Measurements from ENCODE around the gene TAF1D. TPM values are rescaled to one million over a fixed set of nuclear protein-coding genes. Genes with fewer than 3 reads are reported as not detected.

Gene TAF1D
- total and polyA plus RNA-seq, 2 donors, result 198 to 227 TPM

DNA sequence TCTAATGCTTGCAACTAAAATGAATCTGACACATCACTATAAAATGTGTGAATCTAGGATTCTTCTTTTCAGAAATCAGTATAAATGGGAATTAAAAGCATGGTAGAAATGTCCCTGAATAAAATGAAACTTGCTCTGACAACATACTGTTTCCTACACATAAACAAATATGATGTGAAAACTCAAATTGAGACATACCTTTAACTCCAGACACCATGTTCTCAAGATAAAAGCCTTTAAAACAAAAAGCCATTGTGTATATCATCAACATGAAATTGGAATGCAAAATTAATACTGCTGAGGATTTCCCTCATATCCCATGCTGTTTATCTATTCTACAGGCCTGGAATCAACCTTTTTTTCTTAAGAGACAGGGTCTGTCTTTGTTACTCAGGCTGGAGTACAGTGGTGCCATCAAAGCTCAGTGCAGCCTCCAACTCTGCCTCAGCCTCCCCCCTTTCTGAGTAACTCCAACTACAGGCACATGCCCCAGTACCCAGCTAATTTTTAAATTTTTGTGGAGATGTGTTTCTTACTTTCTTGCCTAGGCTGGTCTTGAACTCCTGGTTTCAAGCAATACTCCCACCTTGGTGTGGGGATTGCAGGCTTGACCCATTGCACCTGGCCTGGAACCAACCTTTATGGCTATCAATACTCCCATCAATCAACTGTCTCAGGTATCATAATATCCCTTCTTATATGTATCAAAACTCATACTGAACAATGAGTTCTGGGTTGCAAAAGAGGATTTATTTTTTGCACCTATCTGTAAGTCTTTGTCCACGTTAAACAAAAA lies 6.7 kb downstream of the TAF1D start:
- Histone ChIP-seq H3K9me3 (ENCODE audit: control insufficient read depth in 2 of 2, insufficient read depth in 1 of 2, low read length in 1 of 2) (no peaks in the 10 kb centered on the region), H3K4me3 (ENCODE audit: low read length in 2 of 2) (no peak overlapping the region), H3K4me1 (ENCODE audit: control insufficient read depth in 2 of 2, insufficient read depth in 2 of 2, low read length in 2 of 2) (peaks cover 3% of the 10 kb centered on the region in 2 donors), H3K36me3 (ENCODE audit: control insufficient read depth in 2 of 2, insufficient read depth in 2 of 2, low read length in 1 of 2) (peaks cover 17 to 92% of the 10 kb centered on the region in 2 donors), H3K27me3 (ENCODE audit: control insufficient read depth in 2 of 2, insufficient read depth in 1 of 2, low read length in 1 of 2) (no peaks in the 10 kb centered on the region), H3K27ac (ENCODE audit: low read depth in 1 of 2, low read length in 1 of 2) (no peak overlapping the region)
- DNase-seq (ENCODE audit: low read depth in 6 of 9, low spot score in 9 of 9), result no peak
- 97% methylated on average over 1 of the region's 1 CpG for WGBS

- Histone ChIP-seq H3K36me3 (ENCODE audit: control insufficient read depth in 2 of 2, insufficient read depth in 2 of 2, low read length in 1 of 2) (peaks cover 24 to 97% of the 10 kb centered on the region in 2 donors), H3K27ac (ENCODE audit: low read depth in 1 of 2, low read length in 1 of 2) (no peak overlapping the region)
- 51% methylated on average over 6 of the region's 6 CpGs for WGBS
Measured at GRCh38 chr11:93733474-93733873, 7.8 kb downstream of the TAF1D start.

GRCh38 chr11:93732237-93732892 lies 8.9 kb downstream of the TAF1D start:
- 94% methylated on average over 4 of the region's 4 CpGs for WGBS
- DNase-seq (ENCODE audit: low read depth in 6 of 9, low spot score in 9 of 9), result no peak
- H3K27me3 ChIP-seq (ENCODE audit: control insufficient read depth in 2 of 2, insufficient read depth in 1 of 2, low read length in 1 of 2), result no peaks in the 10 kb centered on the region
- H3K27ac ChIP-seq (ENCODE audit: low read depth in 1 of 2, low read length in 1 of 2), result no peak overlapping the region
- H3K4me3 ChIP-seq (ENCODE audit: low read length in 2 of 2), result no peak overlapping the region
- H3K36me3 ChIP-seq (ENCODE audit: control insufficient read depth in 2 of 2, insufficient read depth in 2 of 2, low read length in 1 of 2), result peaks cover 33 to 97% of the 10 kb centered on the region in 2 donors
- H3K9me3 ChIP-seq (ENCODE audit: control insufficient read depth in 2 of 2, insufficient read depth in 1 of 2, low read length in 1 of 2), result no peaks in the 10 kb centered on the region
- H3K4me1 ChIP-seq (ENCODE audit: control insufficient read depth in 2 of 2, insufficient read depth in 2 of 2, low read length in 2 of 2), result no peaks in the 10 kb centered on the region

More at GRCh38 chr11:93733474-93733873, 7.8 kb downstream of the TAF1D start:
- Histone ChIP-seq H3K9me3 (ENCODE audit: control insufficient read depth in 2 of 2, insufficient read depth in 1 of 2, low read length in 1 of 2) (no peaks in the 10 kb centered on the region), H3K4me3 (ENCODE audit: low read length in 2 of 2) (no peak overlapping the region), H3K27me3 (ENCODE audit: control insufficient read depth in 2 of 2, insufficient read depth in 1 of 2, low read length in 1 of 2) (no peaks in the 10 kb centered on the region), H3K4me1 (ENCODE audit: control insufficient read depth in 2 of 2, insufficient read depth in 2 of 2, low read length in 2 of 2) (peaks cover 0 to under 1% of the 10 kb centered on the region in 2 donors)
- DNase-seq (ENCODE audit: low read depth in 6 of 9, low spot score in 9 of 9), result no peak

DNA sequence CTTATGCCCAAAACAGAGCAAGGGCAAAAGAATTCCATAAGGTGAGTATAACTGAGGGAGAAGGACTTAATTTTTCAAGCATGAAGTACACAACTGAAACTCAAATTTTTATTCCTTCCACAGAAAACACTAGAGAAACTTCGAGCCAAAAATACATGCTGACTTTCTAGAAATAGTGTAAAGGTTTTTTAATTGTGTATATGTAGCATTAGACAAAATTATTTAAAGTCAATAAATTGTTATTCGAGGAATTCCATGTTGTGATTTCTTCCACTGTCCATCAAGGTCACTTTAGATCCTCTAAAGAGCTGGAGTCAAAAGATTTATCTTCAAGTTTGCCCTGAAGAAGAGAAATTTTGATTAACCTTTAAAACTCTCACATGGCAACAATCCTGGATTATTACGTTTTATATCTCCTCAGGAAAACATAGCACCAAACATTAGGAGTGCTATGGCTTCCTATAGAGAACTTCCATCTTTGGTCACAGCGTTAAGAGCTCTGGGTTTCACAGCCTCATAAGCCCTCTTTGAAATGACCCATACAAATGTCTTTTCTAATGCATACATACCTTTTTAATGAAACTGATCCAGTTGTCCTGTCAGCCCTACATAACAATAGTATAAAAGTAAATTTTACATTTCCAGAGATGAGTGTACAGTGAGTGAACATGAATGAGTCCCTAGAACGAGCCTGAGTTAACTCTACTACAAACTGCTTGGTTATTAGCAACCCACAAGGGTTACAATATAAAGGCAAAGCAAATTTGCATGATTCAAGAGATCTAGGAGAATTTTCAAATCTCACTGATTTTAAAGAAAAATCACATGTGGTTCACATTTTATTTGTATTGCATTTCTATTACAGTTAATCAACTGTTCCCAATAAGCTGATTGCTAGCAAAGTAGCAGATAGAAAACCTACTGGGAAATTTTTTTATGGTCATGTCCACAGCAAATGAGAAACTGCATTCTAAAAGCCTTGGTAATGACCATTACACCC lies 10.9 kb downstream of the TAF1D start:
- Histone ChIP-seq H3K4me1 (ENCODE audit: control insufficient read depth in 2 of 2, insufficient read depth in 2 of 2, low read length in 2 of 2) (no peaks in the 10 kb centered on the region), H3K36me3 (ENCODE audit: control insufficient read depth in 2 of 2, insufficient read depth in 2 of 2, low read length in 1 of 2) (peaks cover 32 to 90% of the 10 kb centered on the region in 2 donors), H3K9me3 (ENCODE audit: control insufficient read depth in 2 of 2, insufficient read depth in 1 of 2, low read length in 1 of 2) (no peaks in the 10 kb centered on the region), H3K27ac (ENCODE audit: low read depth in 1 of 2, low read length in 1 of 2) (no peak overlapping the region), H3K27me3 (ENCODE audit: control insufficient read depth in 2 of 2, insufficient read depth in 1 of 2, low read length in 1 of 2) (no peaks in the 10 kb centered on the region), H3K4me3 (ENCODE audit: low read length in 2 of 2) (no peak overlapping the region)
- DNase-seq (ENCODE audit: low read depth in 6 of 9, low spot score in 9 of 9), result no peak
- 97% methylated on average over 5 of the region's 5 CpGs for WGBS

GRCh38 chr11:93729129-93729616 lies 12.1 kb downstream of the TAF1D start:
- no peak overlapping the region for H3K27ac ChIP-seq (ENCODE audit: low read depth in 1 of 2, low read length in 1 of 2)
- no peaks in the 10 kb centered on the region for H3K27me3 ChIP-seq (ENCODE audit: control insufficient read depth in 2 of 2, insufficient read depth in 1 of 2, low read length in 1 of 2)
- H3K4me1 ChIP-seq (ENCODE audit: control insufficient read depth in 2 of 2, insufficient read depth in 2 of 2, low read length in 2 of 2), result no peaks in the 10 kb centered on the region
- over 99% methylated on average over 5 of the region's 5 CpGs for WGBS
- H3K9me3 ChIP-seq (ENCODE audit: control insufficient read depth in 2 of 2, insufficient read depth in 1 of 2, low read length in 1 of 2), result no peaks in the 10 kb centered on the region
- DNase-seq (ENCODE audit: low read depth in 6 of 9, low spot score in 9 of 9), result no peak
- peaks cover 23 to 89% of the 10 kb centered on the region in 2 donors for H3K36me3 ChIP-seq (ENCODE audit: control insufficient read depth in 2 of 2, insufficient read depth in 2 of 2, low read length in 1 of 2)
- no peak overlapping the region for H3K4me3 ChIP-seq (ENCODE audit: low read length in 2 of 2)

- Histone ChIP-seq H3K4me1 (ENCODE audit: control insufficient read depth in 2 of 2, insufficient read depth in 2 of 2, low read length in 2 of 2) (no peaks in the 10 kb centered on the region), H3K36me3 (ENCODE audit: control insufficient read depth in 2 of 2, insufficient read depth in 2 of 2, low read length in 1 of 2) (peaks cover 23 to 88% of the 10 kb centered on the region in 2 donors), H3K27ac (ENCODE audit: low read depth in 1 of 2, low read length in 1 of 2) (no peak overlapping the region), H3K4me3 (ENCODE audit: low read length in 2 of 2) (no peak overlapping the region), H3K27me3 (ENCODE audit: control insufficient read depth in 2 of 2, insufficient read depth in 1 of 2, low read length in 1 of 2) (no peaks in the 10 kb centered on the region), H3K9me3 (ENCODE audit: control insufficient read depth in 2 of 2, insufficient read depth in 1 of 2, low read length in 1 of 2) (no peaks in the 10 kb centered on the region)
- WGBS, result 97% methylated on average over 2 of the region's 2 CpGs
- DNase-seq (ENCODE audit: low read depth in 6 of 9, low spot score in 9 of 9), result no peak
Measured at GRCh38 chr11:93728792-93729128, 12.5 kb downstream of the TAF1D start.

- Histone ChIP-seq H3K27me3 (ENCODE audit: control insufficient read depth in 2 of 2, insufficient read depth in 1 of 2, low read length in 1 of 2) (no peaks in the 10 kb centered on the region), H3K36me3 (ENCODE audit: control insufficient read depth in 2 of 2, insufficient read depth in 2 of 2, low read length in 1 of 2) (peaks cover 20 to 88% of the 10 kb centered on the region in 2 donors), H3K27ac (ENCODE audit: low read depth in 1 of 2, low read length in 1 of 2) (no peak overlapping the region), H3K9me3 (ENCODE audit: control insufficient read depth in 2 of 2, insufficient read depth in 1 of 2, low read length in 1 of 2) (no peaks in the 10 kb centered on the region), H3K4me3 (ENCODE audit: low read length in 2 of 2) (no peak overlapping the region), H3K4me1 (ENCODE audit: control insufficient read depth in 2 of 2, insufficient read depth in 2 of 2, low read length in 2 of 2) (no peaks in the 10 kb centered on the region)
- WGBS, result 66% methylated on average over 4 of the region's 4 CpGs
- DNase-seq (ENCODE audit: low read depth in 6 of 9, low spot score in 9 of 9), result no peak
Measured at GRCh38 chr11:93727985-93728791, 13.1 kb downstream of the TAF1D start.

DNA sequence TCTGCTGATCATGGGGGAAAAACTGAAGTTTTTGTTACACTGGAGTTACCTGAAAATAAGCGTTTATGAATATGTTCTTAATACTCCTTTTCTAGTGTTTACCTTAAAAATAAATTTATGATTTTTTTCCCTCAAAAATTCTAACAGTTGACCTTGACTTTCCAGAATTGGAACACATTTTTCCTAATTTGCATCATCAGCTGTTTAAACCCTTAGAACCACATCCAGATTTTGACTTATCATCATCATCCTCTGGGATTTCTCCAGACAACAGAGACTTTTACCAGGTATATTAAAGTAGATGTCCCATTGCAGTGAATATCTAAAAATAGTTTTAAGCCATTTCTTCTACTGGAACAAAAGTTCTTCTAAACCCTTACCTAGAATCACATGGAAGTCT lies 17.2 kb downstream of the TAF1D start:
- no peaks in the 10 kb centered on the region for H3K4me1 ChIP-seq (ENCODE audit: control insufficient read depth in 2 of 2, insufficient read depth in 2 of 2, low read length in 2 of 2)
- H3K36me3 ChIP-seq (ENCODE audit: control insufficient read depth in 2 of 2, insufficient read depth in 2 of 2, low read length in 1 of 2), result peaks cover 17 to 66% of the 10 kb centered on the region in 2 donors
- DNase-seq (ENCODE audit: low read depth in 6 of 9, low spot score in 9 of 9), result no peak

More for the DNA sequence above, 17.2 kb downstream of the TAF1D start:
- Histone ChIP-seq H3K27me3 (ENCODE audit: control insufficient read depth in 2 of 2, insufficient read depth in 1 of 2, low read length in 1 of 2) (no peaks in the 10 kb centered on the region), H3K9me3 (ENCODE audit: control insufficient read depth in 2 of 2, insufficient read depth in 1 of 2, low read length in 1 of 2) (no peaks in the 10 kb centered on the region), H3K4me3 (ENCODE audit: low read length in 2 of 2) (no peak overlapping the region), H3K27ac (ENCODE audit: low read depth in 1 of 2, low read length in 1 of 2) (no peak overlapping the region)
- WGBS, result 100% methylated on average over 1 of the region's 1 CpG

Data from thymus (tissue), 11 donors.